GM18502 (cell line): Measurements from ENCODE around the gene ADAMTS16.

Source experiments
- ATAC-seq: cut with Tn5 transposase; IDR thresholded peaks from one replicate; pipeline ENCODE4 v1.9.1; 2021; ENCODE audit warnings: mild to moderate bottlenecking; ENCODE audit not compliant: unreplicated experiment, poor library complexity

The ADAMTS16 gene

DNA sequence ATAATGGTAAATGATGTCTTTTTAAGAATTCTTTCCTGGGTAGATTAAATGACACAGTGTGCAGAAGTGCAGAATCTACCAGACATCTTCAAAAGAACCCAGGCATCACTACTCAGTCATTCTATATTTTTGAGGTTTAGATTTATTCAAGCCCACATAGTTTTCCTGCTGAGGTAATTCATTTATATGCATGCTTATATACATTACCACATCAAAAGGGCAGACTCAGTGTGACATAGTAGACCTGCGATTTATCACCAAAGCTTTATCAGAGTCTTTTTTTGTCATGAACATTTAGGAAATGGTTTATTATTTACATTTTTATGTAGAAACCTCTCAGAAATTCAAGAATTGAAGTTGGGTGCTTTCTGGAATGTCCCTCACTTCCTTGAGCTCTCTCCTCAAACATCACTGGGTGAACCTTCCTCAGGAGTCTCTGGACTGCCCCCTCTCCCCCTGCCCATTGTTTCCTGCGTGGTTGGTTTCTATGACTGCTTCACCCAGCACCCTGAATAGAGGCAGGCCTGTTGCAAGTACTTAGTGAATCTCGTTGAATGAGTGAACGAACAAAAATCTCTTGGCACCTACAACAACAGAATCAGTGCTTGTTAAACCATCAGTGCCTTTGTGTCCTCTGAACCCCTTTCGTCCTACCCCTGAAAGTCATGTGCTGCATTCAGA is 42.5 kb downstream of the ADAMTS16 start:
- ATAC-seq: no peak

DNA sequence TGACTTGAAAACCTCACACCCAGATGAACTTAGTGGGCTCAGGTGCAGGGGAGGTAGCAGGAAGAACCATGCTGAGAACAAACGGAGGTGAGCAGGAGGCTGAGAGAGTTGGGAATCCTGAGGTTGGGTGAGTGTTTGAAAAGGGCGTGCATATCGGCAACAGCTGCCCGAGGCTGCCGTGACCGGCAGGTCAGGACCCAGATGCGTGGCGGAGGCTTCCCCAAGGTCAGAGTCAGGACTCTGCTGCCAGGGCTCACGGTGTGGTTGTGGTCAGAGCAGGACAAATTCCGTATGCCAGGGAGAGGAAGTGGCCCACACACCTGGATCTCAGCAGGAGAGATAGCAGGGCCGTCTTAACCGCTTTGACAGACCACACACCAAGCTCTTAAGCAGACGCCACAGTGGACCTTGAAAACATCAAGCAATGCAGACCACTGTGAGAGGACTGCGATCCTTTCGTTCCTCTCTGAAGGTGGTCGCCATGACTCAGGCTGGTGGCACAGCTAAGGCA is 43.1 kb downstream of the ADAMTS16 start:
- no peak for ATAC-seq

DNA sequence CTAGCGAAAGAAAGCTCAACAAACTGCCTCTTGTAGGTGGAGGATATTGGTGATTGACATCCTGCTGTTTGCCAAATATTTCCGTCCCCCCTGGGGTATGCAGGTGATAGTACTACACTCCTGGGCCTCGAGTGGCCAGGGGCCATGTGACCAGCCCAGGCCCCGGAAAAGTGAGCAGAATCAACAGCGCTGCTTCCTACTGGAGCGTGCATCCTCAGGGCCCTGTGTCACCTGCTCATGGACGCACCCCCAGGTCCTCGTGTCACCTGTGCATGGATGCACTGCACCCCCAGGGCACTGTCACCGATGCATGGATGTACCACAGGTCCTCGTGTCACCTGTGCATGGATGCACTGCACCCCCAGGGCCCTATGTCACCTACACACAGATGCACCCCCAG is 43.8 kb downstream of the ADAMTS16 start:
- ATAC-seq: no peak

DNA sequence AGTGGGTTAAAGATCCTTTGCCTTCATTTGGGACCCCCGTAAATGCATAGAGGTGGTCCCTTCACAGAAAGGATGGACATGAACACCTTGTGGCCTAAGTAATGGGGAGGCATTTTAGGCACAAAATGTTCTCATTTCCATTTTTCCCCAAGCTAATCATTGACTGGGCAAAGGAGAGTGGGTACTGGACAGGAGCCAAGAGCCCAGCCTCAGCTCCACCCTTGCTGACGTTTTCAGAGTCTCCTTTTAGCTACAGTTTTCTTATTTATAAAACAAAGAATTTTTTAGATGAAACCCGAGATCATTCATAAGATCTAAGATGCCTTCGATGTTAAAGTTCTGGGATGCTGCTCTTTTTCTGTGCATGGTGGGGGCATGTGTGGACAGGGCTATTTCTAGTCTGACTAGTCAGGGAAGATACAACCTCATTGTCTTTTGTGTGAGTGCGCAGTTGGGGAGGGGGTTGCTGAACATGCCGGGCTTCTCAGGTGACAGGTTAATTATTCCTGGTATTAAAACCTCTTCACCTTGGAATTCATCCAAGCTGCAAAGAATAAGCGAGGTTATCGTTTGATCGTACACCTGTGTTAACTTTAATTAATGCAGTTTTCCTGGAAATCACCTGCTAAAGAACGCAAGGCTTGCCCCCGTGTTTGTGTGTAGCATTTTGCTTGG is 48.4 kb downstream of the ADAMTS16 start:
- no peak for ATAC-seq

DNA sequence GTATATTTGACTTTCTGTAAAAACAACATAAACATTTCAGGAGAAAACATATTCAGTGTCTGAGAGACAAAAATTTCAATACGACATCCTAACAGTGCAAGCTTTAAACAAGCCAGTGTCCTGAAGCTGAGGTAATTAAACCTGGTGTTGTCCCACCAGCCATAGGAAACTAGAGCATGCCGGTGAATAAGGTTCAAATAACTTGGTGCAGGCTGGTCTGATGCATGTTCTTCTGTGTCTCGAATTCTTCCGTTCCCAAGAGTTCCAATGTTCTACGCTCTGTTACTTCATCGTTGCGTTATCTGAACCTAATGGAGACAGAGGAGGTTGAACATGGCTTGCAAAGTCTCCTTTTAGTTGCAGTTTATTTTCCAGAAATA is 48.9 kb downstream of the ADAMTS16 start:
- ATAC-seq: no peak

DNA sequence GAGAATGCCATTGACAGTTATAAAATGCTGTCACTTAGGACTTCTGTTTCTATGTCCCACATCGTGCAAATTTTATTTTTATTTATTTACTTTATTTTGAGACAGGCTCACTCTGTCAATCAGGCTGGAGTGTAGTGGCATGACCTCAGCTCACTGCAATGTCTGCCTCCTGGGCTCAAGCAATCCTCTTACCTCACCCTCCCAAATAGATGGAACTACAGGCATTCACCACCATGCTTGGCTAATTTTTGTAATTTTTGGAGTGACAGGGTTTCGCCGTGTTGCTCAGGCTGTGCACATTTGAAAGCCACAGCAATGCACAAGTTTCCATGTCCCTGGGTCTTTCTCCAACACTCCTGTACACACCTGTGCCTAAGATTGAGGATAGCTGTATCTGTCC is 51.8 kb downstream of the ADAMTS16 start:
- no peak for ATAC-seq

DNA sequence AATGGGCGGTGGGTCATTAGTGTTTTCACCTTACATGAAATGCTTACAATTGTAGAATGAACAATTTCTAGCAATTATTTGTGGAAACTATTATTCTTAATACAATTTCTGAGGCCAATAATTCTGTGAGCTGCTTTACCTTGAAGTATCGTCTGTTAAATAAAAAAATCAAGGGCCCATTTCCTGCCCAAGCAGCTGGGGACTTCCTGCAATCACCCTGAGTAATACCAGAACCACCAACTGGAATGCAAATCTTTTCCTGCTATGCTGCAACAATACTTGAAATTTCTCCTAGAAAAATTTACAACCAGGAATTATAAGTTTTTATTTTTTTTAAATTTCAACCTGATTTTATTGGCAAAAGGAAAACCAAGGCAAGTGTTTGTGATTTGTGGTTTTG is 52.6 kb downstream of the ADAMTS16 start:
- no peak for ATAC-seq

DNA sequence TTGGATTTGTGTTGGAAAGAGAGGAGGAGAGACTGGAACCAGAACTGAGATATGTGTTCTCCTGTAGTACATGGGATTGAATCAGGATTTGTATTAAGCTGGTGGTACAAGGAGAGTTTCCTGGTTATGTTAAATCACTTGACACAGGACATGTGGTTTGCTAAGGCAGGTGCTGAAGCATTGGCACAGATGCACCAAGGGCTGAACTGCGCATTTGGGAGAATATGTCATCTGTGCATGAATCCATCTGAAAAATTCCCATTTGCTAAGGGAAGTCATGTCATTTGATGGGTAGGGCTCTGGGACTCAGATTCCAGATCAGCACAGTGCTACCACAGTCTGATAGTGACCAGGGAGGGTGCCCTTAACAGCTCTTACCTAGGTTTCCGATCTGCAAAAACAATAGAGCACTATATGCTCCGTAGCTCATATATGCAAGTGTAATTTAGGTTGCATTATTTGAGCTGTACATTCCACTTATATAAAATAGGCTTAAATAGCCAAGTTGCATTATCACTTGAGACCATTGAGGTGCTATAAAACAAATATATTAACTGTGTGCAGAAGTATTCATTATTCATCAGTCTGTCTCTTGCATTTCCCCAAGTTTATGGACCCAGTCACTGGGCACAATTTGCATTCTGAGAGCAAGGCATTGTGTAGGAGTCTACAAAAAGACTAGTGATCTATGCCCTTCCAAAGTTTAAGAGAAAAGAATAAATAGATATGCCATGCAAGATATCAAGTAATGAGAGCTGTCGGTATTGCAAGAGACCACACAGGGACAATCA is 55.2 kb downstream of the ADAMTS16 start:
- no peak for ATAC-seq

DNA sequence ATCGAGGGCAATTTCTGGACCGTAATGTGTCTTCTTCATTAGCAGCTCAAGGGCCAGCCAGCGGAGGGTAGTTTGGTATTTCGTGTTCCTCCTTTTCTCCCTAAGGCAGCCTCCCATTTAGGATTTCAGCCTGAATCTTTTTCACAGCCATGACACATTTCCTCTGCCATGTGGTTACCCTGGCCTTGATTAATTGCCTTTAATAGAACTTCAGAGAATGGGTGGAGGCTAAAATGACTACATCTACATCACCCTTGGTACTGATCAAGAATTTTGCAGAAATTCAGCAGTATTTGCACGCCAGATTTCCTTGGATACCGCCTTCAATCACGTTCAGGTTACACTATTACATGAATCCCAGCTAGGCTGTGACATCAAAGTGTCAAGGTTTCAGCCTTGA is 58.0 kb downstream of the ADAMTS16 start:
- no peak for ATAC-seq

DNA sequence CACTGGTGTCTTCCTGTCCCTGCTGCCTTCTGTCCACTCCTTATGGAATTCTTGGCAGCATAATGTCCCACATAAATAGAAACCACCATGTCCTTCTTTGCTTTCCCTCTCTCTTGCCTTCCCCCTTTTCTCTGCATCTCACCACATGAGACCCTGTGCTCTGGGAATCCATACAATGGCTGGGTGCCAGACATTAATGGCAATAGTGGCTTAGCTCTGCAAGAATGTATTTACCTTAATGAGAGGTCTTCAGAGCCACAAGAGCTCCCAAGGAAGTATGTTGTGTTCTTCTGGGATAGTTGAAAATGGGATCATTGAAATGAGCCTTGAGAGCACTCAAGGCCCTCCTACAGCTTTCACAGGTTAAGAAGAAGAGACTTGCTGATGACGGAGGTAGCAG is 58.7 kb downstream of the ADAMTS16 start:
- ATAC-seq: no peak

DNA sequence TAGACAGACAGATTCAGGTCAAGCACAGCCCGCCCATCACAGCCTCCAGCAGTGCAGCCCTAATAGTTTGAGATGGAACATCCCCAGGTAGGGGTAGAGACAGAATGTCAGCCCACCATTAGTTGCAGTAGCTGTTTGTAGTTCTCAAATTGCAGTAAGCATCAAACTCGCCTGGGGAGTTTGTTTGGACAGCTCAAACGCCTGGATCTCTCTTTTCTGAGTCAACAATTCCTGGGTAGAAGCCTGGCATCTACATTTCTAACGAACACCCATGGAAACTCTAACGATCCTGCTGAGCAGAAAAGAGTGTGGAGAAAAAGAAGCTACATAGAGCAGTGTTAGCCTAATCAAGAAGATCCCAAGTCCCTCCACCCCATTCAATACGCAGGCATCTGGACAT is 59.4 kb downstream of the ADAMTS16 start:
- ATAC-seq: no peak

DNA sequence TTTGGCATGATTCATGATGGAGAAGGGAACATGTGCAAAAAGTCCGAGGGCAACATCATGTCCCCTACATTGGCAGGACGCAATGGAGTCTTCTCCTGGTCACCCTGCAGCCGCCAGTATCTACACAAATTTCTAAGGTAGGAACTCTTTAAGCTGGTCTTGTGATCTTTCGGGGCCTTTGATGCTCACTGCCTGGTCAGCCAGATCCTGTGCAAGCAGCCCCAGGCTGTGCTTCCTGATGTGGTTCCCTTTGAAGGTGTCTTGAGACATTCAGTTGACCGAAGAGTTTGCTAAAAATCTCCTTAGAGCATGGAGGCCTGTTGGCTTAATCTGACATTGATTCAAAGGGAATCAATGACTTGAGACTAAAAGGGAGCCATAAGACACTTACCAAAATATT is 60.0 kb downstream of the ADAMTS16 start:
- no peak for ATAC-seq

DNA sequence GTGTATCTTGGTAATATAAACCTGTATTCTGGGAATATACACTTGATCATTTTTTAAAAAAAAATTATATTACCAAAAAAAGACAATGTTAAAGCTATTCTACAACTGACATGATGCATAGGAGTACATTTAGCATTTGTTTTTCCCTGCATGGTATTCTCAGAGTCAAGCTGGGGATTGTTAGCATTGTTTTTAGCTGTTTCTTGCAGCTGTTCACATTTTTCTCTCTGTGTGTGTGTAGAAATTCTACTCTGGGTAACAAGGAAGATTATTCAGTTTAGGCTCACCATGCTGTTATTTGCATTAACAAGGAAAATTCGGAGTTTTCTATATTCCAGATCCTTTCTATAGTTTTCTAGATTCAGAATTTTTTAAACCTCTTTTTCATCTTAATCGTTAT is 62.2 kb downstream of the ADAMTS16 start:
- ATAC-seq: no peak

DNA sequence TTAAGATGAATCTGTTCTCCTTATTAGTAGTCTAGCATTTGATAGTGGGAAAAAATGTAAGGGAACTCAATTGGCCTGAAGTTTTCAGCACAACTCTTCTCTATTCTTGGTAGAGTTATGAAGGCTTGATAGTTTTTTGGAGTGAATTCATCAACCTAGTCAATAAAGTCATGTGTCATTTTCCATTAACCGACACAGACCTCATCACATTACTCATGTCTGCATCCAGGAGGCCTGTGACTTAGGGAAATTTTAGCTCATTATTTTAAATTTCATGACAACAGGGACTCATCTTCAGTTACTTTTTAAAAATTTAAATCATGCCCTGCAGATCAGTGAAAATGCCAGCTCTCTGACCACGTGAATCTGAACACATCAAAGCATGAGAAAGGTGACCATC is 63.3 kb downstream of the ADAMTS16 start:
- ATAC-seq: no peak

DNA sequence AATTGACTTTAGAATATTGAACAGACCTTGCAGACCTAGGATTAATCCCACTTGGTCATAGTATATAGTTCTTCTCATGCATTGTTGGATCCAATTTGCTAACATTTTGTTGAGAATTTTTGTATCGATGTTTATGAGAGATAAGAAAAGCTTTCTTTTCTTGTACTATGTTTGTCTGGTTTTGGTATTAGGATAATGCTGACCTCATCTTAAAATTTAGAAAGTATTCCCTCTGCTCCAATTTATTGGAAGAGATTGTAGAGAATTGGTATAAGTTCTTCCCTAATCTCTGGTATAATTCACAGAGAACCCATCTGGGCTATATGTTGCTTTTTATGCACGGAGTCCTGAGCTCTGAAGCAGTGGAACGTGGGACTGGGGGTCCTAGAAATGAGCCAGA is 67.7 kb downstream of the ADAMTS16 start:
- no peak for ATAC-seq

DNA sequence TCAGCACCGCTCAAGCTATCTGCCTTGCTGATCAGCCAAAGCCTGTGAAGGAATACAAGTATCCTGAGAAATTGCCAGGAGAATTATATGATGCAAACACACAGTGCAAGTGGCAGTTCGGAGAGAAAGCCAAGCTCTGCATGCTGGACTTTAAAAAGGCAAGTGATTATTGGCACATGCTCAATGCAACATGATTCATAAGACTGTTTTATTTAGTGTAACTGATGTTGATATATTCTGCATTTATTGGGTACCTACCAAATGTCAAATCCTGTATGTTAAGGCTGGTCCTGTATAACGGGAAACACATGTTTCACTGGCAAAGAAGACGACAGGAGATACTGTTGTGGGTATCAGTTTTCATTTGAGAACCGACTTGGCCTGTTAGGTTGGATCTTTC is 69.0 kb downstream of the ADAMTS16 start:
- no peak for ATAC-seq

DNA sequence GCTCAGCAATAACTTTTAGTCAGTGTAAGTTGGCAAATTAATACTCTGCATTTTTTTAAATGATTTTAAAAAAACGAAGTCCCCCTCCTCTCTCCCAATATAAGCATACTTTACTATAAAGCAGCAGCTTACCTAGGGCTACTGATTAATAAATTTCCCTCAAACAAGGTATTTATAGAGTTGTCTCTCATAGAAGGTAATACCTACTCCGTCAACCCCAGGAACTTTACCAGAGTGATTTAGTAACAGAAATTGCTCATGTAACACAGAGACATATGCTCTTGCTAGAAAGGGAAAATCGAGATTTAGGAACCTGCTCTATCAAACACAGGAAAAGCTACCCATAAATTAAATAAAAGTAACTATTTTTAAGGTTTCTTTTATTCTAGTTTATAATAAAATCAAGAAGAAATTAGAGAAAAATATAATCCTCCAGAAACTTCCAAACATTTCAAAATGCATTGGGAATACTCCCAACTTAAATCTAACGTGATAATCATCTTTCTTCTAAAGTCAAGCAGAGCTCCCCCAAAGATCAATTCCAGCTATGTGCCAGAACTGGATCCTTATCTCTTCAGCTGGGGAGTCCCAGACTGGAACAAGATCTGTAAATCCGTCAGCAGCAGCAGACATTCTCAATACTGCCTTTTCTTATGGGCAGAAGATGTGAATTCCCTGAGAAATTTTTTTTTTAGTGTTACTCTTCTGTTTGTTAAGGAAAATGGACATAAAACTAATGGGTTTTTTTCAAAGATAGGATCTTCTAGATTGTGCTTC is 69.6 kb downstream of the ADAMTS16 start:
- no peak for ATAC-seq

DNA sequence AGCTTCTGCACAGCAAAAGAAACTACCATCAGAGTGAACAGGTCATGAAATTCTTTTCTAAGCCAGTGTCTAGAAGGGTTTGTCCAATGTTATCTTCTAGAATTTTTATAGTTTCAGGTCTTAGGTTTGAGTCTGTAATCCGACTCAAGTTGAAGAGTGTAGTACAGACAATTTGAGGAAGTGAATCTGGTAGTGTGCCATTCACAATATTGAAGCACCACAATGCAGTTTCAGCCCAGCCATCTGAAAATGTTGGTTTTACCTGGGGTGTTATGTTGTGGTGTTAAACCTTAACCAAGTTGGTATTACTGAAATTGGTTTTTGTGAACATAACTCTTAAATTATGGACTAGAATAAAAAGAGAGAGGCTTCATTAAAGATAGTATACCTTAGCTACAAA is 77.2 kb downstream of the ADAMTS16 start:
- ATAC-seq: peak; percentile 91

DNA sequence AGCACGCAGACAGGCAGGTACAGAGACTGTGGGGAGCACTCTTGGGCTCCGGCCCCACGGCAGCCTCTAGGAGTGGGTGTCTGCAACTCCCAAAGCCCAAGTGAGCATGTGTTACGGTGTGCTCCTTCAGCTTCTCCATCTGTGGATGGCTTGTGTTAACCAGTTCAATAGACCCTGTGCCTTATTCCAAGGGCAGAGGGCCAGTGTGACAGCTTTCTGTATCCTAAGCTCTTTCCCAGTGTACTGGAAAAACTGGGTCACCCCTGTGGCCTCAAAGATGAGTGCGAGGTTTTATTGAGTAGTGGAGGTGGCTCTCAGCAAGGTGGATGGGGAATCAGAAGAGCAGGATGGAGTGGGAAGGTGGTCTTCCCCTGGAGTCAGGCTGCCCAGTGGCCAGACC is 78.3 kb downstream of the ADAMTS16 start:
- ATAC-seq: no peak

DNA sequence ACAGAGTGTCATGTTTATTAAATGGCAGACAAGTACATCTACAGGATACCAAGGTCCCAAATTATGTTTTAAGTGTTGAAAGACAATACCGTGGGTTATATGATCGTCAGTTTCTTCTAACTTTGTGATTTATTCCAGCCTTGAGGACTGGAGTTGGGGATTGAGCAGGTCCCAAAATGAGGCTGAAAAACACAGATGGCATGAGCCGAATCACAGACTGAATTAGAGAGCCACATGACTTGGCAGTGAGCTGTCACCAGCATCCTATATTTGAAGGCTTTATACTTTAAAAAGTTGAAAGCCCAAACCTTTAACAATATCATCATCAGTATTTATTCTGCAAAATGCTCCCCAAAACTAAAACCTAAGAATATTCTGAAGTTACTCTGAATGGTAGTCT is 79.4 kb downstream of the ADAMTS16 start:
- no peak for ATAC-seq
